HTR-8/SVneo (cell line): ENCODE measurements around the gene ADAMTSL3.

Experiments
- DNase-seq: peaks from one replicate; pipeline ENCODE4 v3.0.0; 2011; ENCODE audit warnings: low spot score, mixed read lengths; ENCODE audit not compliant: insufficient read length
- FAIRE-seq: peaks from 2 replicates; lab custom pipeline; 2011; peaks lifted over from hg19 to GRCh38; lab: Jason Lieb, UNC

The ADAMTSL3 gene

DNA sequence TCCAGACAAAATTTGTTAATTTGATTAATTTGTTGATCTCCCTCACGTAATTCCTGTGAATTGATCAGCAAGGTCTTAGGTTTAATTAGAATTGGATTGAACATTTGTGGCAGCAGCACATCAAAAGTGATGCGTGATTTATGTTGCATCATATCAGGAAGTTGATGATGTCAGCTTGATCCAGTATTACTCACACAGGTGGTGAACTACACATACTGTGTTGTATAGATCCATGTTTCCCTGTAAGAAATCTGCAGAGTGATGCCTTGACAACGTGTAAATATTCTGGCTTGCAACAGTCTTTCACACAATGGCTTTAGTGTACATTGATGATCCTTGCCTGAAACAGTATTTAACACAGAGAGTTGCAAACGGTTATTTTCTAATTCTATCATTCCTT, 200.4 kb downstream of the ADAMTSL3 start:
- FAIRE-seq: no peak
- DNase-seq: no peak

DNA sequence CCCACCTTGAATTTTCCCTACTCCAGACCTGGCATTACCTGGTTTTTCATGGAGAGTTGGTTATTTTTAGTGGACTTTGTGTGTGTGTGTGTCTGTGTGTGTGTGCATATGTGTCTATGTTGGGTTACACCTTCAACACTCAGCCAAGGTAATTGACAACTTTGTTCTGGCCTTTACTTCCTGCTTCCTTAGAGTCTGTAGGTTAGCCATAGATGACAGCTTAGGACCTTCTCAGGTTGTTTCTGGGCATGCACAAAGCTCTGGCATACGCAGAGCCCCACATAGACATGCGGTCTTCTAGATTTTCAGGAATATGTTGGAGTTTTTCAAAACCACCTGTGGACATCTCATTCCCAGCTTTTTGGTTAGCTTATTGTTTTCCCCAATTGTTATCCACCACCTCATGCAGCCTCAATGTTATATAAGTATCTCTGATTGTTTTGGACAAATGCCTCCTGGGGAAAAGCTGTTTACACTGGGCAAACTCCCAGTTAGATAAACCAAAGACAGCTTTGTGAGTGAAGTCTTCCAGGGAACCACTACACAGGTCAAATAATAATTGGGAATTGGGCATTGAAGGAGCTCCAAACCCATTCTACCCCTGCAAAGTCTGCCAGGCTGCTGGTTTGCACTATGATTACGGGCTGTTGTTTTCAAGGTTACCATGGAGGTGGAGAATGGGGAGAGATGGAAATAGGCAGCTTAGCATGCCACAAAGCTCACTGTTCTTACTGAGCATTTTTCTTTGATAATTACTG, 201.2 kb downstream of the ADAMTSL3 start:
- FAIRE-seq: no peak
- no peak for DNase-seq

DNA sequence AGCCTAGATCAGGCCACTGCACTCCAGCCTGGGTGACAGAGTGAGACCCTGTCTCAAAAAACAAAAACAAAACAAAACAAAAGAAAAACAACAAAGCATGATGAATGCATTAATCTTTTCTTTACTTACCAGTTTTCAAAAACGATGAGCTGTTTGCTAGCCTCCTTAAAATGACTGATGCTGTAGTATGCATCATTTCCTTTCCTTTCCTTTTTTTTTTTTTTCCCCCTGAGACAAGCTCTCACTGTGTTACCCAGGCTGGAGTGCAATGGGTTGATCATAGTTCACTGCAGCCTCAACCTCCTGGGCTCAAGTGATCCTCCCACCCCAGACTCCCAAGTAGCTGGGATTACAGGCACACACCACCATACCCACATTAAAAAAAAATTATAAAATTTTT, 202.0 kb downstream of the ADAMTSL3 start:
- DNase-seq (no peak), FAIRE-seq (no peak)

DNA sequence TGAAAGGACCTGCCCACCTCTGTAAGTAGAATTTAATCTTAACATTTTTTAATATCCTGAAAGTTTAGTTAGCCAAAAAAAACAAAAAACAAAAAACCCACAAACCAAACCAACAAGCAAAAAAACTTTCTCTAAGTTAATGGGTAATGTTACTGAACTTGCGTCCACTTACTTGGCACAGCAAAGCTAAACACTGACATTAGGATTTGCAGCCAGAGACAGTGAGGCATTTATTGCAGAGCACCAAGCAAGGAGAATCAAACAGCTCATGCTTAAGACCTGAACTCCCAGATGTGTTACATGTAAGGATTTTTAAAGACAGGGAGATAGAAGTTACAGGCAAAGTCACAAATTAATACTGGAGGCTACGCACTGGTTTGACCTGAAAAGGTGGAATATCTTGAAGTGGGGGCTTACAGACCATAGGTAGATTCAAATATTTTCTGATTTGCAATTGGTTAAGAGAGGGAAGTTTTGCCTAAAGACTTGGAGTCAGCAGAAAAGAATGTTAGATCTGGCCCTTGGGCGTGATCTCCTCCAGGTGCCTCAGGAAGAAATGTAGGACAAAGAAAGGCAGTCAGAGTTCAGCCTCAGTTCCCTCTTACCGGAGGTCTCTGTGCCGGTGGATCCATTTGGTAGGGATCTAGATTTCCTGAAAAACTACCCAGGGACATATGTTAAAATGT, 205.0 kb downstream of the ADAMTSL3 start:
- FAIRE-seq (no peak), DNase-seq (no peak)

DNA sequence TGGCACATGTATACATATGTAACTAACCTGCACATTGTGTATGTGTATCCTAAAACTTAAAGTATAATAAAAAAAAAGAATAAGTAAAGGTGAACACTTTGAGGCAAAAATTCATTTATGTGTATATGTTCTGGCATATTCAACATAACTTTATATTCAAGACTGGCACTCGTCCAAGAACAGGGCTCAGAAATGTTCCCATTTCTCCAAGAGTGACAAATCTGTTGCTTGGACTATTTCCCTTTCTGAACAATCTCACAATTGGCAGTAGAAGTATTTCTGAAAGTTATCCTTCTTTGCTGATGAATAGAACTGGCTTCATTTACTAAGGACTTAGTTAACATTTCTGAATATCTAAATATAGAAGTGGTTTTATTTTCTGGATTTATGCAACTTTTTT, 212.8 kb downstream of the ADAMTSL3 start:
- DNase-seq (no peak), FAIRE-seq (no peak)

DNA sequence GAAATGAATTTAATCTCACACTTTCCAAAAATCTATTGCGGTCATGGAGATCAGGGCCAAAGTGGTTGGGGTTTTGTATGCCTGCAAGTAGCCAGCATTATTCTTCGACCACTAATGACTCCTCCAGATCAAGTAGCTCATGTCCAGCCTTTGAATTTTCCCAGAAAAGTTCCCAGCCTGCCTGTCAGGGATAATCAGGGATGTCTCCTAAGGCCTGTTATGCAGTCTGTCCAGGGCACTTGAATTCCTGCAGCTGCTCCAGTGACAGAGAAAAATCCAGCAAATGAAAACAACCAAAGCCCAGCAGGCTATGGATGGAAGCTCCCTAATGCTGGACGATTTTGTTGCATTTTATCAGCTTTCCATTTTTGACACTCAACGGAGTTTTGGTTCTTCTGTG, 215.4 kb downstream of the ADAMTSL3 start:
- no peak for FAIRE-seq
- DNase-seq: no peak

DNA sequence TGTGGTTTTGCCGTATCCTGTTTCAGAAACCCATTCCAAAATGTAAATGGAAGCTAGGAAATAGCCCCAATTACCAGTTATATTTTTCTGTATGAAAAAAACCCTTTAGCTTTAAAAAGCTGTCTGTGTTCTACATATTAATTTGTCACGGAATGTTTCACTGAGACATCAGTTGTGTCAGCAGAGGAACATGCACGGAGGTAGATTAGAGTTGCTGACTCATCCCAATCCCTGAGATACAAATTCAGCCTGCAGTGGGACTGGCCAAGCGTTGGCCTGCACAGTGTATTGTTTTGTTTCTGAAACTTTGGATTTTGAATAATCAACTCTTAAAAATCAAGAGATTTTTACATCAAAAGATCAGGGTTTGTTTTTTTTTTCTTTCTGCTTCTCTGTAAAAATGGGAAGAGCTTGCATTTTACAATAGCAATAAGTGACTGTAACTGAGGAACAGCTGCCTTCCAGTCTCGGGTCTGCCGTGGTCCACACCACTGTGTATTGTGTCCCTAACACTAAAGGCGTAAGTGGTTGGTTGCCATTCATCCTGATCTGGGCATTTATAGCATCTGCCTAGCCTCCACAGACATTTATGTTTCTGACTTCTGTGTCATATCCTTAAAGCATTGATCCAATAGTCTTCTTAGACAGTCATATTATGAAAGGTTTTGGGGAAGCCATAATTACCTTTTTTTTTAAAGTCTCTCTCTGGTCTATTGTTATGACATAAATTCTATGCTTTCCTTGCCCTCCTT, 218.1 kb downstream of the ADAMTSL3 start:
- FAIRE-seq (peak; percentile 23), DNase-seq (peak; percentile 22)

DNA sequence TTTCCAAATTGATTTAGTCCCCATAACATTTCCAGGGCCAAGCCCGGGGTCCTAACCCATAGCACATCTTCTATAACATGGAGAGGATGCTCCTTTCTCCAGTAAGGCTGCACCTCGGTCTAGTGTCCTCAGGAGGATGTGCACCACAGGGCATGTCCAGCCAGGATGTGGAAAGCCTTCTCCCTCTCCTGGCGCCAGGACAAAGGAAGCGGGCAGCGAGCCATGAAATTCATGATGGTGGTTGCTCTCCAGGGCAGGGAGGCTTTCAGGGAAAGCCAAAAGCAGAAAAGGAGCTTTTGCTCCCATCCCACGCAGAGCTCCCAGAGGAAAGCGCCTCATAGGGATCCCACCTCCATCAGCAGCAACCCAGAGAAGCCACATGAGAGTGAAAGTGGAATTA, 220.0 kb downstream of the ADAMTSL3 start:
- no peak for FAIRE-seq
- DNase-seq: no peak

DNA sequence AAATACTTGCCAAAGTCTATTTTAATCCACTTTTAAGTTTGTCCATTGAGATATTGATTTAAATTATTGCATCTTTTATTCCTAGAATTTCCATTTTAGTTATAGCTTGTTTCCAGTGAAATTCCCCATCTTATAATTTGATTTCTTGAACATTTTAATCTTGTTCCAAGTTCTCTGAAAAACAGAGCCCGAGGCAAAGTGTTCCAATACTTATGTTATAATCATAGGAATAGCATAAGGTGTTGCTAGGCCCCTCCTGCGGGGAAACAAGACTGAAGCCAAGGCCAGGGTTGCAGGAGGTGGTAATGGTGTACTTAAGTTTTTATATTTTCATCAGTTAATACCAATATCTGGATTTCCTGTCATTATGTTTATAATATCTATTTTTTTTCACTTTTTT, 226.6 kb downstream of the ADAMTSL3 start:
- DNase-seq: no peak
- no peak for FAIRE-seq

DNA sequence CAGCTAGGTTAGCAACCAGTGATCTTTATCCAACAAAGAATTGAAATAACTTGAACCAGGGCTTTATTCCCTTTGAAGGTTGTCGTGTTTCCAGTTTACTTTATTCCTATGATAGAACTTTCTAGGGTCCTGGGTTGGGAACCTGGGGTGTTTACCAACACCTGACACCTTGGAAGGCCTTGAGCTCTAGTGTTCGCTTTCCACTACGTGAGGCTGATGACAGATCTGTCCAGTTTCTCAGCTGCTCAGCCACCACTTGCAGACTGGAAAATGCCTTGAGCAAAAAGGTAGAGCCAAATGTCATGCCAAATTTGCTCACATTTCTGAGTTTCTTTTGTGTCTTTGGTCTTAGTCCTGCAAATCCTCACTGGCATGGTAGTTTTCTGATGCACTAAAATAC, 227.2 kb downstream of the ADAMTSL3 start:
- FAIRE-seq (no peak), DNase-seq (no peak)

DNA sequence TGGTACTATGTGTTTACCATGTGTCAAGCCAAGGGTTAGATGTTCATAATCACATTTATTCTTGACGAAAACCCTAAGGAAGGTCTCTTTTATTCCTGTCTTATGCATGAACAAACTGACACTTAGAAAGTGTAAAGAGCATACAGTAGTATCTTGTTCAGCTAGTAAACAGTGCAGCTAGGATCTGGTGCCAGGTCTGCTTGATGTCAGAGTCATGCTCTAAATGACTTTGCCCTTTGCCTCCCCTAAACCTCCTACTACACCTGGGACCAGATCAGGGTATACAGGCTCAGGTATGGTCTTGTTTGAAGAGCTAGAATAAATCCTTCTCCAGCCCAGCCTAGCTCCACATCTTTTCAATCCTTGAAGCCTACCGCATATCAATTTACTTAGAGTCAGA, 232.4 kb downstream of the ADAMTSL3 start:
- FAIRE-seq (no peak), DNase-seq (no peak)

DNA sequence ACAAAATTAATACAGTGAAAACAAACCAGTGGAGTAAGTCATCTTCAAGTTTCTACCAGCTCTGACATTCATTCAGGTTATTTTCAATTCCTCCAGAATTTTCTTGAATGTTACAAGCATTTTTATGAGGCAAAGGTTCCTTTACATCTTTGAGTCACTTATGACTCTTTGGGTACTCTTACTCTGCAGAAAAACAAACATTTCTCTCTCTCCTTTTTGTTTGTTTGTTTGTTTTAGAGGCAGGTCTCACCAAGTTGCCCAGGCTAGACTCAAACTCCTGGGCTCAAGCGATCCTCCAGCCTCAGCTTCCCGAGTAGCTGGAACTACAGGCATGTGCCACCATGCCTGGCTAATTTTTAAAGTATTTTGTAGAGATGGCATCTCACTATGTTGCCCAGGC, 233.5 kb downstream of the ADAMTSL3 start:
- DNase-seq: no peak

DNA sequence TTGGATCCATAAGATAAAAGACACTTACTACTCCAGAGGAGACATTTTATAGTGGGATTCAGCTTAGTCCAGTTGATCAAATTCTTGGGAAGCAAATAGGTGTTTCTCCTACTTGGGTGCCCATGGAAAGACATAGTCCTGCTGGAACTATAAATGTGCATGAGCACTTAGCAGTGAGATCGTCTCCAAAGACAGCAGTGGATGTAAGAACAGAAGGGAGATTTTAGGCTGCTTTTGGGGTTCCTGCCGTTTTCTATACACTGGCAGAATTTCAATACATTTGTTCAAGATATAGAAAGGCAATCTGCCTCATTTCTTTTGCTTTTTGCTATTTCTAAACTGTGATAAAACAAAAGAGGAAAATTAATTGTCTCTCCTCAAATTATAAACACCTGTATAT, 234.0 kb downstream of the ADAMTSL3 start:
- DNase-seq (no peak), FAIRE-seq (no peak)

More for the DNA sequence above, 233.5 kb downstream of the ADAMTSL3 start:
- FAIRE-seq: no peak

DNA sequence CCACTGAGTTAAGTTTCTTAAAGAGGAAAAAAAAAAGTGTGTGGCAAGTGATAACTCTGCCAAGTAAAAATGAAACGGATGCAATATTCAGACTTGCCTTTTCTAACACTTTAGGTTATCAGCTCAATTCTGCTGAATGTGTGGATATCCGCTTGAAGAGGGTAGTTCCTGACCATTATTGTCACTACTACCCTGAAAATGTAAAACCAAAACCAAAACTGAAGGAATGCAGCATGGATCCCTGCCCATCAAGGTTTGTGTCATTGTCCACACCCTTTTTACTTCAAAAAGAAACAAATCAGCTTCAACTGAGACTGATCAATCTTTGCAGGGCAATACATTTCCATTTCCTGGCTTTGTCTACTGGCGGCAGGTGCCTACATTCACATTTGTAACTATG, 236.1 kb downstream of the ADAMTSL3 start:
- no peak for FAIRE-seq

DNA sequence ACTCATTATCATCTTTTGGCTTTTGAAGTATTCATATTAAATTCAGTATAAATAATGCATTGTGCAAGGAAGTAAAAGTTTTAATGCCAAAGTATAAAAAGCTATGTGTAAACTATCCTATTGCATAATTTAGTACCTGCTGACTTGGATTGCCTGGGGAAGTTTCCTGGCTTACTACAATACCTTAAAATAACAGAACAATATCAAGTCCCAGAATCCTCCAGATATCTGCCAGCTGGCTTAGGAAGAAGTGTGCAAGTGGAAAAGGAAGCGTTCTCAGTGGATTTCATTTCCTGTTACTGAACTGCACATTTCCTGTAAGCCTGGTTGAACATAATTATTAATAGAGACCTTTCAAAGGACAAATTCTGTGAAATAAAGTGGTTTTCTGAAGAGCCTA, 236.7 kb downstream of the ADAMTSL3 start:
- no peak for DNase-seq
- FAIRE-seq: no peak

More for the DNA sequence above, 236.1 kb downstream of the ADAMTSL3 start:
- no peak for DNase-seq

DNA sequence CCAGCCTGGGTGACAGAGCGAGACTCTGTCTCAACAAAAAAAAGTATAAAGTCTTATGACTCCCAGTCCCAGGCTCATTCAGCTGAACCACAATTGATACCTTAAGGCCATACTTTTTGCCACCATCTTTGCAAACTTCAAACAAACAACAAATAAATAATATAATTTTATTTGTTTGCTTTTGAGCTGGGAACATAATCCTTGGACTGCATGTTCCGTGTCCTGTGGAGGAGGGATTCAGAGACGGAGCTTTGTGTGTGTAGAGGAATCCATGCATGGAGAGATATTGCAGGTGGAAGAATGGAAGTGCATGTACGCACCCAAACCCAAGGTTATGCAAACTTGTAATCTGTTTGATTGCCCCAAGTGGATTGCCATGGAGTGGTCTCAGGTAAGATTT, 238.6 kb downstream of the ADAMTSL3 start:
- FAIRE-seq (no peak), DNase-seq (no peak)

DNA sequence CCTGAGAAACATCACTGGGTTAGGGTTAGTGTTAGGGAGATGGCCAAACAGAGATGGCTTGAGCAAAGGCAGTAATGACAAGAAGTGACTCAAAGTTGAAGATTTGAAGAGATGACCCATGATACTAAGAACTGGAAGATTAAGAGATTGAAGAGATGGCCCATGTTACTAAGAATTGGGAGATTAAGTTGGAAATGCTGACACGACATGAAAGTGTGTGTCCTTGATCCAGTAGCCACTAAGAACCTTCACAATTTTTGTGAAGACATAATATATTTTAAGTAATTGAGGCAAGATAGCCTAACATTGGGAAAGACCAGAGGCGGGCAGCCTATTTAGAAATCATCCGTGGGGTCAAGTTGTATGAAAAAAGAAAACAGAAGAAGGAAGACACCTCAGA, 239.4 kb downstream of the ADAMTSL3 start:
- DNase-seq (no peak), FAIRE-seq (no peak)

DNA sequence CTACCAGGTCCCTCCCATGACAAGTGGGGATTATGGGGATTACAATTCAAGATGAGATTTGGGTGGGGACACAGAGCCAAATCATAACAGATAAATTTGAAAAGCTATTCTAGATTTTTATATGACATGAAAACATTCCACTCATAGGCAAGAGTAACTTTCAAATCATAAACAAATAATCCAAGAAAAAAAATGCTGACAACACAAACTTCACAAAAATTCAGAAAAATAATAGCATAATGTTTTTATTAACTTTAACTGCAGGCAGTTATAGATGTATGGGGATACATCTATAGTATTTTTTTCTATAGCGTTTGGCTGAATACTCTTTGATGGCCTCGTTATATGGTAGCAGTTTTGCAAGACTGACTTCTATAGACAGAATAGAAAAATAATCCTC, 243.1 kb downstream of the ADAMTSL3 start:
- FAIRE-seq: no peak
- DNase-seq: no peak

DNA sequence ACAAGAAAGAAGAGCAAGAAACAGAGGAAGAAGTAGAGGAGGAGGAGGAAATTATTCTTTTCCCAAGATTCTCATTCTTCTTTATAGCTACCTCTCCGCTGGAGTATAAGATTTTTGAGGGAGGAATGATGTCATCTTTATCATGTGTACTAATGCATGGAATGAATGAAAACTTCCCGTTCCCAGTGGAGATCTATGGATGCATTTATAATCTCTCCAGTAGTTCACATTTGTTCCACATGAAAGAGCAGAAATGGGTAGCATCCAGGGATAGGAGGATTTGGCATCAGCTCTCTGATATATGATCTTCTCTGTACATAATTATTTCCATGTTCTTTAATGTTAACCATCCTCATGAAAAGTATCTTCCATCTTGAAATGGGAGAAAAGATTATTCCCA, 244.4 kb downstream of the ADAMTSL3 start:
- DNase-seq (no peak), FAIRE-seq (no peak)

DNA sequence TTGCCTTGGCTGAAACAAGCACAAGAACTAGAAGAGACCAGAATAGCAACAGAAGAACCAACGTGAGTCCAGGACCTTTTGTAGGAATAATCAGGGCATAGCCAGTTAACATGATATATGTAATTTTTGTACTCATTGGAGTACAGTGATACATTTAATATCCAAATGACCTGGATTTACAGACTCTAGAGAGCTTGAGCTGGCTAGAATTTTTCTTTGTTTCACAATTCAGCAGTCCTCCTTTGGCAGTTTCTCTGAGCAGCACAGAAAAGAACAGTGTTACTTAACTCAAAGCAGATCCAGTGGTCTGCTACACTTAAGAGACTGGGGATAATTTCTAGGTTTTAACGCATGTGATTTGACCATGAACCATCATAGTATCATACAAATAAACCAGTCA, 245.7 kb downstream of the ADAMTSL3 start:
- DNase-seq (no peak), FAIRE-seq (no peak)
